Measurements from ENCODE around the gene PDE3A. TPM values are rescaled to one million over a fixed set of nuclear protein-coding genes. Genes with fewer than 3 reads are reported as not detected.

The PDE3A gene
- total RNA-seq, 1 donor from 2014 or later, result 1.3 TPM

DNA sequence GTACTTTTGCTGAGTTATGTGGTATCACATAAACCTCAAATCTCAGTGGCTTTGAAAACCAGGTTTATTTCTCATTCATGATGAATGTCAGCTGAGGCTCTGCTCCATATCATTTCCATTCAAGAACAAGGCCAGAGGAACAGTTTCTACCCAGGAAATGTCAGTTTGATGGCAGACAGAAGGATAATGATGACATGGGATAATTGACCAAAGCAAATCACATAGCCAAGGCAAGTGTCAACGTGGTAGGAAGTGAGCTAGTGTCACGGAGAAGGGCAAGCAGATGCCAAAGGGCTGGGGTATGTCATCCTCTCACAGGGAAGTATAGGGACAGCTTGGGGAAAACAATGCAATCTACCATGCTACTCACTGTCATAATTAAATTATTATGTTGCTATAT lies 12.3 kb upstream of the PDE3A start:
- TF ChIP-seq CTCF (IDR thresholded peaks at IDR 0.05; ENCODE audit: partially characterized antibody, unreplicated experiment), result no peak
- Mint-ChIP-seq H3K4me3 (ENCODE audit: unreplicated experiment) (no peak overlapping the region), H3K4me1 (ENCODE audit: low read depth, unreplicated experiment) (no peaks in the 10 kb centered on the region), H3K27me3 (ENCODE audit: unreplicated experiment) (peaks cover 4% of the 10 kb centered on the region), H3K27ac (ENCODE audit: unreplicated experiment) (no peak overlapping the region), H3K36me3 (ENCODE audit: unreplicated experiment) (no peaks in the 10 kb centered on the region), H3K9me3 (ENCODE audit: unreplicated experiment) (no peaks in the 10 kb centered on the region)
- no peak for DNase-seq

GRCh38 chr12:20360407-20360806 lies 7.9 kb upstream of the PDE3A start:
- Mint-ChIP-seq H3K27ac (ENCODE audit: unreplicated experiment) (no peak overlapping the region), H3K27me3 (ENCODE audit: unreplicated experiment) (peaks cover 4% of the 10 kb centered on the region), H3K9me3 (ENCODE audit: unreplicated experiment) (no peaks in the 10 kb centered on the region), H3K36me3 (ENCODE audit: unreplicated experiment) (no peaks in the 10 kb centered on the region), H3K4me3 (ENCODE audit: unreplicated experiment) (no peak overlapping the region), H3K4me1 (ENCODE audit: low read depth, unreplicated experiment) (no peaks in the 10 kb centered on the region)
- no peak for DNase-seq
- TF ChIP-seq CTCF (IDR thresholded peaks at IDR 0.05; ENCODE audit: partially characterized antibody, unreplicated experiment), result no peak

DNA sequence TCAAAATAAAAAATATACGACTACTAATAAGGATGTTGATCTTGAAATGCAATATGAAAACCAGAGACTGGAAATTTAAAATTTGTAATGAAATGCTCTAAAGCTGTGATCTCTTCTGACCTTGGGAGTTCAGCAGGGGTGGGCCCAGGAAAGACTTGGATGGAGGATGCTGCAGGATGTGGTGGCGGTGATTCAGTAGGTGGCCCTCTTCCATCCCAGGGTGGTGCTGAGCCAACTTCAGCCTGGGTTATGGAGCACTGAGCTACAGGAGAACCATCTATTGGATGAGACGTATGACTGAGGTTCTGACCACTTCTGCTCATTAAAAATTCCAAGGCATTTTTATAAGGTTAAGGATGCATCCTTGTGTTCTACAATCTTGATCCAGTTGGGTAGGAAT lies 6.9 kb upstream of the PDE3A start:
- no peak for TF ChIP-seq CTCF (IDR thresholded peaks at IDR 0.05; ENCODE audit: partially characterized antibody, unreplicated experiment)
- Mint-ChIP-seq H3K36me3 (ENCODE audit: unreplicated experiment) (no peaks in the 10 kb centered on the region), H3K27me3 (ENCODE audit: unreplicated experiment) (peaks cover 4% of the 10 kb centered on the region), H3K4me1 (ENCODE audit: low read depth, unreplicated experiment) (no peaks in the 10 kb centered on the region), H3K27ac (ENCODE audit: unreplicated experiment) (no peak overlapping the region), H3K4me3 (ENCODE audit: unreplicated experiment) (no peak overlapping the region), H3K9me3 (ENCODE audit: unreplicated experiment) (no peaks in the 10 kb centered on the region)
- no peak for DNase-seq

GRCh38 chr12:20364501-20364900 lies 3.8 kb upstream of the PDE3A start:
- Mint-ChIP-seq H3K4me3 (ENCODE audit: unreplicated experiment) (no peak overlapping the region), H3K27ac (ENCODE audit: unreplicated experiment) (no peak overlapping the region), H3K9me3 (ENCODE audit: unreplicated experiment) (peaks cover 5% of the 10 kb centered on the region), H3K4me1 (ENCODE audit: low read depth, unreplicated experiment) (peaks cover 3% of the 10 kb centered on the region), H3K36me3 (ENCODE audit: unreplicated experiment) (no peaks in the 10 kb centered on the region), H3K27me3 (ENCODE audit: unreplicated experiment) (no peaks in the 10 kb centered on the region)
- no peak for TF ChIP-seq CTCF (IDR thresholded peaks at IDR 0.05; ENCODE audit: partially characterized antibody, unreplicated experiment)
- no peak for DNase-seq

DNA sequence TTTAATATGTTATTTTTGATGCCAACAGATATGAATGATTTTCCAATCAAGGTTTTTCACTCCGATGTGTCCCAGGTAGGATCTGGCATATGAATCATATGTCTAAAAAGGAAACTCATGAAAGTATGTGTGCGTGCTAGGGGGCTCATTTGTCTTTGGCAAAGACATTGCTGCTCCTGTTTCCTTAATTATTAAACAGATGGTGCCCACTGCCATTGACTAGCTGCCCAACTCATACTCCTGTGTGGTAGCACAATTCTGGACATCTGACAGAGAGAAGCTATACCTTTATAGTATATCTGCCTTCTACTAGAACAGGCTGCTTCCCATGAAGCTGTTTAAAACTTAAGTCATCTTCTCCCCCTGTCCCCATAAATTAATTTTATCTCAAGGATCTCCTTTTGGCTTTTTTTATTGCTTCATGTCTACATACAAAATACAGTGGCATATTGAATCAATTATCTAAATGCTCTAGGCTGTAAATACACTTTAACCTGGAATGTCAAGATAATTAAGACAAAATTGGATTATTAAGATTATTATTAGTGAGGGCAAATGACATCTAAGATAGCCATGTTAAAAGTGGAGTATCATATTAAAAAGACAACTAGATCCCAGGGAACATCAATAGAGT lies 1.4 kb upstream of the PDE3A start:
- Mint-ChIP-seq H3K9me3 (ENCODE audit: unreplicated experiment) (peaks cover 7% of the 10 kb centered on the region), H3K27me3 (ENCODE audit: unreplicated experiment) (peaks cover 7% of the 10 kb centered on the region), H3K4me1 (ENCODE audit: low read depth, unreplicated experiment) (peaks cover 3% of the 10 kb centered on the region), H3K4me3 (ENCODE audit: unreplicated experiment) (no peak overlapping the region), H3K27ac (ENCODE audit: unreplicated experiment) (no peak overlapping the region), H3K36me3 (ENCODE audit: unreplicated experiment) (no peaks in the 10 kb centered on the region)
- no peak for TF ChIP-seq CTCF (IDR thresholded peaks at IDR 0.05; ENCODE audit: partially characterized antibody, unreplicated experiment)
- DNase-seq, result no peak

Measured in glutamatergic neuron (in vitro differentiated cells).